DND-41 (cell line): Measurements from ENCODE around the gene DNAH2.

ENCODE experiments used
- ATAC-seq: fragments of 200-7000 bp; cut with Tn5 transposase; 3 replicates; pipeline ENCODE4 v1.9.1; 2021; ENCODE audit warnings: low read depth; ENCODE audit not compliant: insufficient read depth
- DNase-seq: peaks from one replicate; pipeline ENCODE4 v3.0.0-alpha.2; 2020
- H2AFZ ChIP-seq: 2 replicates; pipeline ENCODE4 v1.6.0; 2012; ENCODE audit warnings: low read depth, low read length
- H3K27ac ChIP-seq: 2 replicates; pipeline ENCODE4 v1.5.1; 2012; ENCODE audit warnings: low read length, inconsistent platforms
- H3K27me3 ChIP-seq: fragments of 200-600 bp; sonication (generic); 2 replicates; pipeline ENCODE4 v1.6.0; 2012; ENCODE audit warnings: low read length, mild to moderate bottlenecking, inconsistent platforms; ENCODE audit not compliant: insufficient read depth, poor library complexity
- H3K36me3 ChIP-seq: 2 replicates; pipeline ENCODE4 v1.5.1; 2012; ENCODE audit warnings: low read length, inconsistent platforms; ENCODE audit not compliant: insufficient read depth
- H3K4me1 ChIP-seq: 2 replicates; pipeline ENCODE4 v1.5.1; 2012; ENCODE audit warnings: mild to moderate bottlenecking, low read length; ENCODE audit not compliant: insufficient read depth
- H3K4me2 ChIP-seq: 2 replicates; pipeline ENCODE4 v1.6.0; 2012; ENCODE audit warnings: mild to moderate bottlenecking, moderate library complexity, low read length, inconsistent platforms; ENCODE audit not compliant: insufficient read depth
- H3K4me3 ChIP-seq, 2 experiments: fragments of 200-600 bp in 1 of 2; shearing (Covaris generic) in 1 of 2; 2 replicates each; pipeline ENCODE4 v1.5.1; 2012 to 2016; ENCODE audit warnings: inconsistent platforms in 2 of 2, low read length in 2 of 2, mild to moderate bottlenecking in 2 of 2, low read depth in 1 of 2, moderate library complexity in 1 of 2
- H3K79me2 ChIP-seq: 2 replicates; pipeline ENCODE4 v1.6.0; 2012; ENCODE audit warnings: low read length, inconsistent platforms; ENCODE audit not compliant: insufficient read depth
- H3K9ac ChIP-seq: 2 replicates; pipeline ENCODE4 v1.6.0; 2012; ENCODE audit warnings: low read depth, mild to moderate bottlenecking, inconsistent platforms, low read length, moderate library complexity
- H3K9me3 ChIP-seq: 2 replicates; pipeline ENCODE4 v1.5.1; 2012; ENCODE audit warnings: low read length, moderate library complexity, mild to moderate bottlenecking, inconsistent platforms; ENCODE audit not compliant: insufficient read depth, severe bottlenecking
- H4K20me1 ChIP-seq: 2 replicates; pipeline ENCODE4 v1.6.0; 2012; ENCODE audit warnings: low read length; ENCODE audit not compliant: insufficient read depth
- CTCF ChIP-seq: IDR thresholded peaks from 2 replicates; pipeline ENCODE4 v1.5.1; 2012; ENCODE audit warnings: borderline replicate concordance, low read length, moderate library complexity, mild to moderate bottlenecking; ENCODE audit not compliant: poor library complexity, severe bottlenecking; ENCODE audit errors: extremely low read depth
- EZH2 ChIP-seq: IDR thresholded peaks from 3 replicates; pipeline ENCODE4 v1.6.1; 2012; ENCODE audit warnings: borderline replicate concordance, low read depth, mild to moderate bottlenecking, moderate library complexity, low read length, inconsistent platforms; ENCODE audit not compliant: severe bottlenecking

The DNAH2 gene

DNA sequence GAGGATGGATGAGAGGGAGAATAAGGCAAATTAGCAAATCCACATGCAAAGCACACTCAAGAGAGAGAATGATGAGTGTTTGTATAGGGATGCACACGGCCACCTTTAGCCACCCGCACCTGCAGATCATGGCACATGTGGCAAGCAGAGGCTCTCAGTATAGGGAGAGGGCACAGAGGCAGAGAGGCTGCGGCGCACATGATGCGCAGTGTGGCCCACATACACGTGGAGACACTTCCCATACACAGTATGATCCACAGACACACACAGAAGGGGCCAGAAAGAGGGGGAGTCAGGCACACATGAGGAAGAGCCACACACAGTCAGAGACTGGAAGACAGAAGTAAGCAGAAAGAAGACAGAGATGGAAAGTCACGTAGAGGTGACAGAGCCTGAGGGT lies 164.5 kb downstream of the DNAH2 start:
- Histone ChIP-seq H4K20me1 (no peaks in the 10 kb centered on the region), H3K4me2 (no peak overlapping the region), H3K9ac (no peak overlapping the region), H3K79me2 (peaks cover 20% of the 10 kb centered on the region), H2AFZ (no peak overlapping the region), H3K4me3 (no peak overlapping the region), H3K36me3 (no peaks in the 10 kb centered on the region; the same call in 1 of the 2 replicates), H3K27me3 (peaks cover 2% of the 10 kb centered on the region), H3K4me1 (peaks cover 24% of the 10 kb centered on the region), H3K9me3 (no peaks in the 10 kb centered on the region), H3K27ac (no peak overlapping the region)
- TF ChIP-seq CTCF (no peak), EZH2 (no peak)
- no peak for DNase-seq
- no peak for ATAC-seq

DNA sequence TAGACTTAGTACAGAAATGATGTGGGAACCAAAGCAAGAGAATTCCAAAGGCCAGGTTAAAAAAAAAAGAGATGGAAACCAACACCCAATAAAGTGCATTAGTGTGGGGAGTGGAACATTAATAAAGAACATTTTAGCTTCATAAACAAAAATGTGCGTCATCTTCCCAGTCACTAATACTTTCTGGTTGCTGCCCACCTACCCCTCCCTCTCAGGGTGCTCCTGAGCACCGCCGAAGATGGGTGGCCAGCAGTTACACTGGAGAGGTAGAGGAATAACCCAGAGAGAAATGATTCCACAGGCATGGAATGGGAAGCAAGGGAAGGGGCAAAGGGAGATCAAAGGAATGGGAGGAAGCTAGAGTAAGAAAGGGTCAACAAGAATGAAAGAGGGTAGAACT lies 165.1 kb downstream of the DNAH2 start:
- no peak overlapping the region for H3K4me2 ChIP-seq
- no peak overlapping the region for H3K9ac ChIP-seq

More for the DNA sequence above, 165.1 kb downstream of the DNAH2 start:
- Histone ChIP-seq H3K27me3 (peaks cover 2% of the 10 kb centered on the region), H2AFZ (no peak overlapping the region), H3K79me2 (peaks cover 23% of the 10 kb centered on the region), H3K4me1 (peaks cover 30% of the 10 kb centered on the region), H3K9me3 (no peaks in the 10 kb centered on the region), H4K20me1 (peaks cover under 1% of the 10 kb centered on the region), H3K27ac (no peak overlapping the region), H3K36me3 (no peaks in the 10 kb centered on the region; the same call in 1 of the 2 replicates), H3K4me3 (no peak overlapping the region)
- ATAC-seq (no peak), DNase-seq (no peak)
- TF ChIP-seq CTCF (no peak), EZH2 (no peak)
